GM06990 (cell line): ENCODE results near the gene NABP1.
A peak's percentile ranks its signal among the peaks of the same experiment; 100 is the strongest.

Experiments
- DNase-seq: peaks from one replicate; pipeline ENCODE4 v3.0.0-alpha.2; 2011; ENCODE audit not compliant: insufficient read length; ENCODE audit errors: extremely low read depth
- H3K27me3 ChIP-seq: replicated peaks from 2 replicates; pipeline ENCODE4 v1.6.0; 2011; ENCODE audit warnings: low read length; ENCODE audit not compliant: control insufficient read depth, insufficient read depth
- H3K36me3 ChIP-seq: 2 replicates; pipeline ENCODE4 v1.5.1; 2011; ENCODE audit warnings: low read length; ENCODE audit not compliant: control insufficient read depth, insufficient read depth
- H3K4me3 ChIP-seq: replicated peaks from 2 replicates; pipeline ENCODE4 v1.5.1; 2011; ENCODE audit warnings: low read depth, mild to moderate bottlenecking, control low read depth, low read length
- TF ChIP-seq, protein P1 (sequence below): IDR thresholded peaks from 2 replicates; pipeline ENCODE4 v1.5.1; 2011; ENCODE audit warnings: low read length, control low read depth, mild to moderate bottlenecking, inconsistent platforms; ENCODE audit not compliant: insufficient read depth, poor library complexity, severe bottlenecking

The NABP1 gene

DNA sequence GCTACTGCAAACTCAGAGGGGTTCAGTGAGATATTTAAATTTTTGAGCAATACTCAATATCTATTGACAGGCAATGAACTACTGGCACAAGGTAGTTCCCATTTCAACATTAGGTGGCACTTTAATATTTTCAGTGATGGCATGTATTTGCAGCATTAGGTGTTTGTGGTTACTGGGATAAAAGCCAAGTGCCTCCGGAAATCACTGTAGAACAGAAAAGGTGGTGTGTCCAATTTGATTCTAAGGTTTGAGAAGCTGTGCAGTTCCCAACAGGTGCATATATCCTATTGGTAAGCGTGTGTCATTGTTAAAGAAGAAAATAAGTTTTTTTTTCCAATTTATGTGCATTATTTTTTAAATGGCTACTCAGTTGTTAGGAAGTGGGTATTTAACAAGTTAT lies 41.3 kb downstream of the NABP1 start:
- H3K4me3 ChIP-seq = no peak overlapping the region
- no peaks in the 10 kb centered on the region for H3K27me3 ChIP-seq
- H3K36me3 ChIP-seq = no peaks in the 10 kb centered on the region
- TF ChIP-seq, protein P1, sequence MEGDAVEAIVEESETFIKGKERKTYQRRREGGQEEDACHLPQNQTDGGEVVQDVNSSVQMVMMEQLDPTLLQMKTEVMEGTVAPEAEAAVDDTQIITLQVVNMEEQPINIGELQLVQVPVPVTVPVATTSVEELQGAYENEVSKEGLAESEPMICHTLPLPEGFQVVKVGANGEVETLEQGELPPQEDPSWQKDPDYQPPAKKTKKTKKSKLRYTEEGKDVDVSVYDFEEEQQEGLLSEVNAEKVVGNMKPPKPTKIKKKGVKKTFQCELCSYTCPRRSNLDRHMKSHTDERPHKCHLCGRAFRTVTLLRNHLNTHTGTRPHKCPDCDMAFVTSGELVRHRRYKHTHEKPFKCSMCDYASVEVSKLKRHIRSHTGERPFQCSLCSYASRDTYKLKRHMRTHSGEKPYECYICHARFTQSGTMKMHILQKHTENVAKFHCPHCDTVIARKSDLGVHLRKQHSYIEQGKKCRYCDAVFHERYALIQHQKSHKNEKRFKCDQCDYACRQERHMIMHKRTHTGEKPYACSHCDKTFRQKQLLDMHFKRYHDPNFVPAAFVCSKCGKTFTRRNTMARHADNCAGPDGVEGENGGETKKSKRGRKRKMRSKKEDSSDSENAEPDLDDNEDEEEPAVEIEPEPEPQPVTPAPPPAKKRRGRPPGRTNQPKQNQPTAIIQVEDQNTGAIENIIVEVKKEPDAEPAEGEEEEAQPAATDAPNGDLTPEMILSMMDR = no peak
- DNase-seq = no peak

- no peaks in the 10 kb centered on the region for H3K36me3 ChIP-seq
- no peak for DNase-seq
- TF ChIP-seq, protein P1 = no peak
- no peak overlapping the region for H3K4me3 ChIP-seq
- no peaks in the 10 kb centered on the region for H3K27me3 ChIP-seq
These were observed 42.0 kb downstream of the NABP1 start for GRCh38 chr2:191719938-191720337.

DNA sequence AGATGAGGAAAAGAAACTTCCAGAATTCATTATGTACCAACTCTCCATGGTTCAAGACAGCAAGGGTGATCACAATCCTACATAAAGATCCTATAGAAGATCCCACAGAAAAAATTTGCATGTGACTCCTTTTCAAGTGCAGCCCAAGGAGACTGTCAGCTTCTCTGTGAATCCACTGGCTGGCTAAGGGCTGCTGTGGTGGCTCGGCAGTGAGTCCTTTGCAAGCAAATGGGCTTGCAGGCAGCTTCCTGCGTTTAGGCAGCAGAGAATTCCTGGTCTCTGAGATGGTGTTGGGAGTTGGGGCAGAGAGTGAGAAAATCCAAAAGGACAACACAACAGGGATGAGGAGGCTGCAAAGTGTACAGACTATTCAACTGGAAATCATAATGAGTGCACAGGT lies 43.4 kb downstream of the NABP1 start:
- no peak for DNase-seq
- Histone ChIP-seq H3K36me3 (no peaks in the 10 kb centered on the region), H3K4me3 (no peak overlapping the region), H3K27me3 (no peaks in the 10 kb centered on the region)
- TF ChIP-seq, protein P1 = no peak

GRCh38 chr2:191724015-191724414 lies 46.1 kb downstream of the NABP1 start:
- DNase-seq = no peak
- Histone ChIP-seq H3K27me3 (no peaks in the 10 kb centered on the region), H3K4me3 (no peak overlapping the region), H3K36me3 (no peaks in the 10 kb centered on the region)
- TF ChIP-seq, protein P1 = no peak

DNA sequence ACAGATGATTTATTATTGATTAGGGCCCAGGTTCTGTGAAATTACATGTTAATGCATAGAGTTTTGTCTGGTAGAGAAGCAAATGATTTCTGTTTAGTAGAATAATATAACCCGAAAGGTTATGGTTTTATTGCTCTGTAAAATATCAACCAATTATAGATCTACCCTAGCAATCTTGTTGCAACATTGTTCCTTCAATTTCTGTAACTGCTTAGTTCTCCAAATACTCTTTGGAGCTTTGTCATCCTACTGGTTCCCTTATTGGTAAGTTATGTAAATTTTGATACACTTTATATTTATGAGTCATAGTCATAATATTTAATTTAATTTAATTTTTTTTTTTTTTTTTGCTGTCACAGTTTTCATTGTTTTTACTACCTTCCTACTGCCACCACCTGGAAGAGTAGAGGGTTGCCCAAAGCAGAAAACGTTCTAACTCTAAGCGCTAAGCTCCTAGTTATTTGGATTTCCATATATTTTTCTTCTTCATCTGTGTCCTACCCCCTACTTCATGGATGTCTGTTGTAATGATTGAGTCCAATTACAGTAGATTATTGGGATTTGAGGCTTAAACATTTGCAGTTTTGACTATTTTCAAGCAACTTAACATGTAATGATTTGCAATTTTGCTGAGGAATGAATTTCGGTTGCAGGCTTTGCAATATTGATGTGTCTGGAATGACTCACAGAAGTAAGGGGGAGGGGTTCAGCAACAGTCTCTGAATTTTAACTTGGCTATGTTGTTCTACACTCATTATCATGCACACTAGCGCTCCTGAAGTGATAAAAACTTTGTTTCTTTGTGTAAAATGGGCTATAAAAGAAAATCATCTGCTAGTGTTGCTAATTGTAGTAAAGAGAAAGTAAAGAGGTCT lies 51.1 kb downstream of the NABP1 start:
- TF ChIP-seq, protein P1 = peak; percentile 7
- no peaks in the 10 kb centered on the region; the same call in 1 of the 2 replicates for H3K27me3 ChIP-seq
- no peak for DNase-seq
- H3K4me3 ChIP-seq = no peak overlapping the region
- no peaks in the 10 kb centered on the region for H3K36me3 ChIP-seq
